H1 (cell line): ENCODE data around the gene LSM5. TPM values are rescaled to one million over a fixed set of nuclear protein-coding genes. Genes with fewer than 3 reads are reported as not detected.

Source experiments
- CTCF ChIA-PET: fragments of 300-600 bp; sonication (Branson Sonifier 250); formaldehyde crosslinking; loops from one replicate; lab custom pipeline; 2021; ENCODE audit not compliant: partially characterized antibody; lab: Charles Lee
- POLR2A ChIA-PET: fragments of 300-600 bp; sonication (Branson Sonifier 250); formaldehyde crosslinking; loops from one replicate; lab custom pipeline; 2021; ENCODE audit warnings: inconsistent platforms; ENCODE audit not compliant: partially characterized antibody; lab: Charles Lee
- DNase-seq, 2 experiments: peaks; one replicate each; pipeline versions ENCODE4 v3.0.0 to v3.0.0-alpha.2; 2010 to 2022; ENCODE audit warnings: low spot score in 2 of 2, low read depth in 1 of 2, mixed read lengths in 1 of 2
- FAIRE-seq: peaks from 2 replicates; lab custom pipeline; 2011; peaks lifted over from hg19 to GRCh38; lab: Jason Lieb, UNC
- H2AFZ ChIP-seq: 2 replicates; pipeline ENCODE4 v1.8.1; 2012; ENCODE audit warnings: low read length, inconsistent platforms
- H2AK5ac ChIP-seq: 2 replicates; pipeline ENCODE4 v1.6.1; 2013; ENCODE audit warnings: low read depth, low read length
- H2BK120ac ChIP-seq: replicated peaks from 2 replicates; pipeline ENCODE3; 2013; ENCODE audit warnings: low read depth, low read length, inconsistent platforms
- H2BK12ac ChIP-seq: 2 replicates; pipeline ENCODE4 v1.6.1; 2013; ENCODE audit warnings: low read depth, low read length
- H2BK15ac ChIP-seq: 2 replicates; pipeline ENCODE4 v1.6.1; 2013; ENCODE audit warnings: low read length
- H2BK20ac ChIP-seq: 2 replicates; pipeline ENCODE4 v1.6.1; 2013; ENCODE audit warnings: low read length
- H2BK5ac ChIP-seq: 2 replicates; pipeline ENCODE4 v1.6.1; 2013; ENCODE audit warnings: low read depth, low read length
- H3K14ac ChIP-seq: 2 replicates; pipeline ENCODE4 v1.6.1; 2013; ENCODE audit warnings: inconsistent platforms; ENCODE audit not compliant: insufficient read length
- H3K18ac ChIP-seq: 2 replicates; pipeline ENCODE4 v1.6.1; 2013; ENCODE audit warnings: low read length; ENCODE audit errors: extremely low read depth
- H3K23ac ChIP-seq: 2 replicates; pipeline ENCODE4 v1.6.1; 2013; ENCODE audit warnings: inconsistent platforms; ENCODE audit not compliant: insufficient read length
- H3K23me2 ChIP-seq: 2 replicates; pipeline ENCODE4 v1.6.1; 2013; ENCODE audit warnings: low read depth, low read length
- H3K27ac ChIP-seq: 2 replicates; pipeline ENCODE4 v1.6.1; 2011; ENCODE audit warnings: low read depth, low read length, inconsistent platforms
- H3K27me3 ChIP-seq, 4 experiments: replicated peaks in 1 of 4; 1 replicate in 1 of 4; 2 replicates in 3 of 4; pipeline versions ENCODE4 v1.6.1 to v1.8.1; 2011 to 2013; ENCODE audit warnings: low read length in 3 of 4, mild to moderate bottlenecking in 3 of 4, inconsistent platforms in 2 of 4, mixed read lengths in 2 of 4, moderate library complexity in 1 of 4; ENCODE audit not compliant: control insufficient read depth in 3 of 4, insufficient read depth in 3 of 4; ENCODE audit errors: extremely low read depth in 1 of 4
- H3K36me3 ChIP-seq, 4 experiments: 2 replicates each; pipeline versions ENCODE4 v1.6.1 to v1.8.1; 2011 to 2013; ENCODE audit warnings: mild to moderate bottlenecking in 4 of 4, low read length in 3 of 4, moderate library complexity in 2 of 4, control low read depth in 1 of 4, inconsistent platforms in 1 of 4; ENCODE audit not compliant: insufficient read depth in 4 of 4, control insufficient read depth in 2 of 4
- H3K4ac ChIP-seq: replicated peaks from 2 replicates; pipeline ENCODE3; 2013; ENCODE audit warnings: low read length, low read depth, mixed read lengths, inconsistent platforms; ENCODE audit not compliant: insufficient read length
- H3K4me1 ChIP-seq, 4 experiments: replicated peaks in 1 of 4; 1 replicate in 1 of 4; 2 replicates in 3 of 4; pipeline versions ENCODE4 v1.6.1 to v1.8.1; 2011 to 2013; ENCODE audit warnings: low read length in 3 of 4, inconsistent platforms in 2 of 4, mixed read lengths in 1 of 4; ENCODE audit not compliant: insufficient read depth in 4 of 4, control insufficient read depth in 3 of 4
- H3K4me2 ChIP-seq, 2 experiments: 2 replicates each; pipeline versions ENCODE4 v1.6.1 to v1.8.1; 2011 to 2013; ENCODE audit warnings: low read depth in 2 of 2, low read length in 2 of 2, control low read depth in 1 of 2, inconsistent platforms in 1 of 2, mild to moderate bottlenecking in 1 of 2; ENCODE audit not compliant: insufficient read depth in 1 of 2
- H3K4me3 ChIP-seq, 4 experiments: fragments of 200-600, 300-600 bp in 1 of 4; sonication (generic), shearing (Covaris generic), sonication (Bioruptor Twin) in 1 of 4; 2 replicates each; pipeline versions ENCODE4 v1.5.1 to v1.8.1; 2011 to 2016; ENCODE audit warnings: low read length in 4 of 4, low read depth in 3 of 4, control low read depth in 2 of 4, inconsistent platforms in 2 of 4, mild to moderate bottlenecking in 2 of 4, mixed read lengths in 1 of 4, moderate library complexity in 1 of 4; ENCODE audit not compliant: insufficient read depth in 2 of 4; ENCODE audit errors: extremely low read depth in 1 of 4
- H3K56ac ChIP-seq: replicated peaks from 2 replicates; pipeline ENCODE3; 2013; ENCODE audit warnings: low read depth, mild to moderate bottlenecking, mixed read lengths, low read length, inconsistent platforms; ENCODE audit not compliant: insufficient read length
- H3K79me1 ChIP-seq: 2 replicates; pipeline ENCODE4 v1.6.1; 2013; ENCODE audit warnings: low read depth, low read length, control low read depth
- H3K79me2 ChIP-seq, 2 experiments: 2 replicates each; pipeline versions ENCODE4 v1.6.1 to v1.8.1; 2012 to 2013; ENCODE audit warnings: low read length in 2 of 2, mild to moderate bottlenecking in 2 of 2, inconsistent platforms in 1 of 2; ENCODE audit not compliant: insufficient read depth in 2 of 2, control insufficient read depth in 1 of 2
- H3K9ac ChIP-seq, 4 experiments: replicated peaks in 1 of 4; 1 replicate in 1 of 4; 2 replicates in 3 of 4; pipeline versions ENCODE4 v1.6.1 to v1.8.1; 2011 to 2013; ENCODE audit warnings: low read depth in 3 of 4, low read length in 3 of 4, control low read depth in 2 of 4, mild to moderate bottlenecking in 2 of 4, moderate library complexity in 2 of 4, inconsistent platforms in 1 of 4; ENCODE audit errors: extremely low read depth in 1 of 4
- H3K9me3 ChIP-seq, 2 experiments: 2 replicates each; pipeline versions ENCODE4 v1.6.1 to v1.8.1; 2012 to 2013; ENCODE audit warnings: mild to moderate bottlenecking in 2 of 2, moderate library complexity in 2 of 2, control low read depth in 1 of 2, inconsistent platforms in 1 of 2, low read depth in 1 of 2, low read length in 1 of 2, mixed read lengths in 1 of 2; ENCODE audit not compliant: insufficient read depth in 2 of 2
- H4K20me1 ChIP-seq, 2 experiments: replicated peaks in 1 of 2; 2 replicates each; pipeline versions ENCODE3 to v1.8.1; 2011 to 2013; ENCODE audit warnings: inconsistent platforms in 2 of 2, low read length in 2 of 2, mild to moderate bottlenecking in 1 of 2; ENCODE audit not compliant: insufficient read depth in 2 of 2, control insufficient read depth in 1 of 2
- H4K5ac ChIP-seq: 2 replicates; pipeline ENCODE4 v1.6.1; 2013; ENCODE audit warnings: low read length, low read depth, mixed read lengths, inconsistent platforms; ENCODE audit not compliant: insufficient read length
- H4K8ac ChIP-seq: 2 replicates; pipeline ENCODE4 v1.8.0; 2013; ENCODE audit warnings: mild to moderate bottlenecking, moderate library complexity, low read length, inconsistent platforms; ENCODE audit not compliant: insufficient read depth; ENCODE audit errors: extremely low read depth
- H4K91ac ChIP-seq: replicated peaks from 2 replicates; pipeline ENCODE3; 2013; ENCODE audit warnings: low read length, mixed read lengths, inconsistent platforms; ENCODE audit not compliant: insufficient read length
- EZH2 ChIP-seq: fragments of 200-600 bp; sonication (generic); IDR thresholded peaks from 2 replicates; pipeline ENCODE4 v1.7.1; 2012; ENCODE audit warnings: low read depth, mild to moderate bottlenecking, moderate library complexity, low read length, inconsistent platforms; ENCODE audit not compliant: severe bottlenecking
- SP4 ChIP-seq: IDR thresholded peaks from 2 replicates; pipeline ENCODE4 v1.6.1; 2012; ENCODE audit warnings: low read length, inconsistent platforms
- WGBS, 2 experiments: shearing (Covaris generic) in 1 of 2; methylation state at CpG; one replicate each; pipeline versions ENCODE4 v1.1.6 to v1.1.7; 2013 to 2015; ENCODE audit warnings: low lambda C conversion rate in 2 of 2, mixed read lengths in 2 of 2, inconsistent platforms in 1 of 2, low coverage in 1 of 2, missing lambda C conversion rate in 1 of 2; ENCODE audit not compliant: insufficient replicate concordance in 2 of 2, insufficient coverage in 1 of 2, insufficient read length in 1 of 2; ENCODE audit errors: extremely low coverage in 1 of 2, missing lambda C conversion rate in 1 of 2; 5-methylcytosine and 5-hydroxymethylcytosine counted together
- polyA plus RNA-seq, 7 experiments: library from polyadenylated mRNA; depleted of rRNA in 3 of 7; stranded (reverse) in 5 of 7; unstranded in 2 of 7; fragments of >200 nt in 5 of 7; fragments of 200-250 nt in 2 of 7; gene quantifications; 1 replicate in 5 of 7; 2 replicates in 1 of 7; 4 replicates in 1 of 7; pipeline versions ENCODE4 v1.2.1 to v1.2.3, GENCODE V29; 2011 to 2013; ENCODE audit warnings: missing spikeins in 2 of 7, mixed read lengths in 2 of 7
- total RNA-seq: library from RNA; stranded (reverse); fragmentation: NEBNext Ultra II Directional; extraction: Animal tissue kit (Norgen Biotek cat#: 25700); gene quantifications from 2 replicates; pipeline ENCODE4 v1.2.1, GENCODE V29; 2021

LSM5 gene
- total and polyA plus RNA-seq, 2 of the 8 experiments (the other 6 are each of a cell fraction or from before 2014, with no cell fraction given): 58.9 to 103 TPM

DNA sequence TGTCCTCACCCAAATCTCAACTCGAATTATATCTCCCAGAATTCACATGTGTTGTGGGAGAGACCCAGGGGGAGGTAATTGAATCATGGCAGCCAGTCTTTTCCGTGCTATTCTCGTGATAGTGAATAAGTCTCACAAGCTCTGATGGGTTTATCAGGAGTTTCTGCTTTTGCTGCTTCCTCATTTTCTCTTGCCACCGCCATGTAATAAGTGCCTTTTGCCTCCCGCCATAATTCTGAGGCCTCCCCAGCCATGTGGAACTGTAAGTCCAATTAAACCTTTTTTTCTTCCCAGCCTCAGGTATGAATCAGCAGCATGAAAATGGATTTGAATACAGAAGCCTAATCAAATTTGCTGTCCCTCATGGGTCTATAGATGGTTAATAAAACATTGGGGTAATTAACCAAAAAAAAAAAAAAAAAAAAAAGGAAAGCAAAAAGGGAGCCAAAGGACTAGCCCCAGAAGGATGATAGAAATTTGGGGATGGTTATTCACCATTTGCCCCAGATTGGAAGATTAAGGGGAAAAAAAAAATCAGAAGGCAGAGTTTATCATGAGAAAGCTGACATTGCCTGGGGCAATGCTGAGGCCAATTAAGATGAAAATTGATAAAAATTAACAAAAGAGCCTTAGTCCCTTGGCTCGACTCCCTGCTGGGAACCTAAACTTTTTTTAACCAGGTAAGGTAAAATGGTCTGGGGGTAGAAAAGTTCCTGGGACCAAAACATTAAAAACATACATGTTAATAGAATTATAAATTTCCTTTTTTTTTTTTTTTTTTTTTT lies 32.8 kb upstream of the LSM5 start:
- FAIRE-seq (no peak), DNase-seq (no peak)
- H2BK120ac ChIP-seq: no peak overlapping the region
- peaks cover 38 to 45% of the 10 kb centered on the region in 2 experiments for H3K9me3 ChIP-seq
- H3K27me3 ChIP-seq: no peaks in the 10 kb centered on the region
- ChIA-PET CTCF (interaction anchor here (0.9 kb wide), 1 partner anchor 10 kb away, joined by 3 read pairs; no protein-coding TSS in a partner anchor), POLR2A (no interaction called here)
- no peak overlapping the region for H4K91ac ChIP-seq
- no peak overlapping the region for H2AFZ ChIP-seq
- H3K18ac ChIP-seq: no peak overlapping the region
- H2BK12ac ChIP-seq: no peak overlapping the region
- no peak overlapping the region for H2BK20ac ChIP-seq
- H3K79me2 ChIP-seq: peaks cover 0 to 62% of the 10 kb centered on the region in 2 experiments; a peak in 3 of 4 replicates
- no peak overlapping the region for H4K8ac ChIP-seq
- no peak overlapping the region for H2AK5ac ChIP-seq
- H3K23ac ChIP-seq: no peak overlapping the region
- H3K4me3 ChIP-seq: no peak overlapping the region
- no peak overlapping the region for H3K4me2 ChIP-seq
- H3K36me3 ChIP-seq: peaks cover 0 to 28% (median 13%) of the 10 kb centered on the region in 4 experiments; a peak in 6 of 8 replicates
- 94% methylated on average over 6 of the region's 6 CpGs; no CpG with 5 or more reads in 1 of the 2 experiments for WGBS, 2 experiments
- no peak overlapping the region for H3K4ac ChIP-seq
- H3K4me1 ChIP-seq: peaks cover 5 to 21% (median 13%) of the 10 kb centered on the region in 4 experiments; a peak in 6 of 7 replicates
- H4K5ac ChIP-seq: no peak overlapping the region
- H3K79me1 ChIP-seq: peaks cover 3% of the 10 kb centered on the region; the same call in 1 of the 2 replicates
- no peak overlapping the region for H3K9ac ChIP-seq
- H3K14ac ChIP-seq: no peak overlapping the region
- no peak overlapping the region for H3K27ac ChIP-seq
- no peak overlapping the region for H3K56ac ChIP-seq
- no peak for TF ChIP-seq EZH2
- no peak for TF ChIP-seq SP4
- TF ChIP-seq, all 59 proteins: peak for 0
- H2BK15ac ChIP-seq: no peak overlapping the region
- H2BK5ac ChIP-seq: no peak overlapping the region
- peaks cover 2 to 7% of the 10 kb centered on the region in 2 experiments for H4K20me1 ChIP-seq
- H3K23me2 ChIP-seq: no peaks in the 10 kb centered on the region
